DOHH2 (cell line): ENCODE measurements around the gene INSRR.

Source experiments
- EZH2phosphoT487 ChIP-seq: fragments of 200-600 bp; sonication (generic); IDR thresholded peaks from 2 replicates; pipeline ENCODE4 v1.6.1; 2017; ENCODE audit warnings: borderline replicate concordance, mild to moderate bottlenecking, antibody characterized with exemption, low read length, moderate library complexity, mixed read lengths
- TF ChIP-seq, protein P1 (sequence below): fragments of 200-600 bp; sonication (generic); IDR thresholded peaks from one replicate; pipeline ENCODE4 v1.5.1; 2014; ENCODE audit warnings: antibody characterized with exemption, mild to moderate bottlenecking, low read depth, low read length; ENCODE audit not compliant: poor library complexity, severe bottlenecking

- TF ChIP-seq, protein P1, sequence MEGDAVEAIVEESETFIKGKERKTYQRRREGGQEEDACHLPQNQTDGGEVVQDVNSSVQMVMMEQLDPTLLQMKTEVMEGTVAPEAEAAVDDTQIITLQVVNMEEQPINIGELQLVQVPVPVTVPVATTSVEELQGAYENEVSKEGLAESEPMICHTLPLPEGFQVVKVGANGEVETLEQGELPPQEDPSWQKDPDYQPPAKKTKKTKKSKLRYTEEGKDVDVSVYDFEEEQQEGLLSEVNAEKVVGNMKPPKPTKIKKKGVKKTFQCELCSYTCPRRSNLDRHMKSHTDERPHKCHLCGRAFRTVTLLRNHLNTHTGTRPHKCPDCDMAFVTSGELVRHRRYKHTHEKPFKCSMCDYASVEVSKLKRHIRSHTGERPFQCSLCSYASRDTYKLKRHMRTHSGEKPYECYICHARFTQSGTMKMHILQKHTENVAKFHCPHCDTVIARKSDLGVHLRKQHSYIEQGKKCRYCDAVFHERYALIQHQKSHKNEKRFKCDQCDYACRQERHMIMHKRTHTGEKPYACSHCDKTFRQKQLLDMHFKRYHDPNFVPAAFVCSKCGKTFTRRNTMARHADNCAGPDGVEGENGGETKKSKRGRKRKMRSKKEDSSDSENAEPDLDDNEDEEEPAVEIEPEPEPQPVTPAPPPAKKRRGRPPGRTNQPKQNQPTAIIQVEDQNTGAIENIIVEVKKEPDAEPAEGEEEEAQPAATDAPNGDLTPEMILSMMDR = no peak
- no peak for TF ChIP-seq EZH2phosphoT487
Observed at GRCh38 chr1:156880473-156880872, 21.6 kb upstream of the INSRR start.
